ENCODE data around the gene HOXB6. TPM values are rescaled to one million over a fixed set of nuclear protein-coding genes. Genes with fewer than 3 reads are reported as not detected.
A peak's percentile ranks its signal among the peaks of the same experiment; 100 is the strongest.

The HOXB6 gene
- total RNA-seq, 1 donor from 2014 or later = 1.9 TPM

GRCh38 chr17:48546137-48546923 is 58.5 kb downstream of the HOXB6 start:
- Mint-ChIP-seq H3K27ac (ENCODE audit: unreplicated experiment) (peak overlapping the region; percentile 17), H3K36me3 (ENCODE audit: low read depth, unreplicated experiment) (peaks cover 17% of the 10 kb centered on the region), H3K27me3 (ENCODE audit: unreplicated experiment) (peaks cover 23% of the 10 kb centered on the region), H3K4me3 (ENCODE audit: unreplicated experiment) (peak overlapping the region; percentile 79), H3K4me1 (ENCODE audit: unreplicated experiment) (peaks cover 51% of the 10 kb centered on the region), H3K9me3 (ENCODE audit: unreplicated experiment) (no peaks in the 10 kb centered on the region)
- peak; percentile 41 for DNase-seq (ENCODE audit: low spot score)
- TF ChIP-seq, protein P1, sequence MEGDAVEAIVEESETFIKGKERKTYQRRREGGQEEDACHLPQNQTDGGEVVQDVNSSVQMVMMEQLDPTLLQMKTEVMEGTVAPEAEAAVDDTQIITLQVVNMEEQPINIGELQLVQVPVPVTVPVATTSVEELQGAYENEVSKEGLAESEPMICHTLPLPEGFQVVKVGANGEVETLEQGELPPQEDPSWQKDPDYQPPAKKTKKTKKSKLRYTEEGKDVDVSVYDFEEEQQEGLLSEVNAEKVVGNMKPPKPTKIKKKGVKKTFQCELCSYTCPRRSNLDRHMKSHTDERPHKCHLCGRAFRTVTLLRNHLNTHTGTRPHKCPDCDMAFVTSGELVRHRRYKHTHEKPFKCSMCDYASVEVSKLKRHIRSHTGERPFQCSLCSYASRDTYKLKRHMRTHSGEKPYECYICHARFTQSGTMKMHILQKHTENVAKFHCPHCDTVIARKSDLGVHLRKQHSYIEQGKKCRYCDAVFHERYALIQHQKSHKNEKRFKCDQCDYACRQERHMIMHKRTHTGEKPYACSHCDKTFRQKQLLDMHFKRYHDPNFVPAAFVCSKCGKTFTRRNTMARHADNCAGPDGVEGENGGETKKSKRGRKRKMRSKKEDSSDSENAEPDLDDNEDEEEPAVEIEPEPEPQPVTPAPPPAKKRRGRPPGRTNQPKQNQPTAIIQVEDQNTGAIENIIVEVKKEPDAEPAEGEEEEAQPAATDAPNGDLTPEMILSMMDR (IDR thresholded peaks at IDR 0.05; ENCODE audit: unreplicated experiment) = no peak

Small RNA genes lying within 50 kb of the gene (microRNA-seq; reads per million reads assigned to microRNA genes)
- not detected for gene MIR196A1 (ENCODE audit: unreplicated experiment)

Other genes starting within 250 kb of the HOXB6 start
- gene SKAP1, start 174.8 kb downstream of the HOXB6 start, total RNA-seq (ENCODE audit: unreplicated experiment) = 2.1 TPM
- gene HOXB1, start 74.0 kb downstream of the HOXB6 start, total RNA-seq (ENCODE audit: unreplicated experiment) = not detected
- gene HOXB2, start 59.9 kb downstream of the HOXB6 start, total RNA-seq (ENCODE audit: unreplicated experiment) = 5.6 TPM
- gene HOXB4, start 26.6 kb downstream of the HOXB6 start, total RNA-seq (ENCODE audit: unreplicated experiment) = 6.5 TPM
- 17.7 TPM for gene HOXB3, start 14.7 kb downstream of the HOXB6 start, total RNA-seq (ENCODE audit: unreplicated experiment)
- gene HOXB5, start 11.2 kb downstream of the HOXB6 start, total RNA-seq (ENCODE audit: unreplicated experiment) = 0.59 TPM
- 3.6 TPM for gene HOXB7, start 6.0 kb upstream of the HOXB6 start, total RNA-seq (ENCODE audit: unreplicated experiment)
- 0.15 TPM for gene HOXB8, start 10.3 kb upstream of the HOXB6 start, total RNA-seq (ENCODE audit: unreplicated experiment)
- gene HOXB9, start 21.4 kb upstream of the HOXB6 start, total RNA-seq (ENCODE audit: unreplicated experiment) = 0.49 TPM
- gene PRAC1, start 117.5 kb upstream of the HOXB6 start, total RNA-seq (ENCODE audit: unreplicated experiment) = not detected
- not detected for gene PRAC2, start 118.2 kb upstream of the HOXB6 start, total RNA-seq (ENCODE audit: unreplicated experiment)
- gene HOXB13, start 123.8 kb upstream of the HOXB6 start, total RNA-seq (ENCODE audit: unreplicated experiment) = not detected
- 0.87 TPM for gene TTLL6, start 212.2 kb upstream of the HOXB6 start, total RNA-seq (ENCODE audit: unreplicated experiment)
- gene CALCOCO2, start 226.0 kb upstream of the HOXB6 start, total RNA-seq (ENCODE audit: unreplicated experiment) = 46.1 TPM

Measured in endothelial cell (in vitro differentiated cells).